Endothelial cell of umbilical vein (primary cell): ENCODE results near the gene KDM3A.

Experiments used
- POLR2AphosphoS5 ChIP-seq: IDR thresholded peaks from 2 replicates; pipeline ENCODE4 v1.6.1; 2012; ENCODE audit warnings: low read depth, mild to moderate bottlenecking, control low read depth, low read length, moderate library complexity; ENCODE audit not compliant: insufficient read depth
- TF ChIP-seq, protein P1 (sequence below), 2 donors: IDR thresholded peaks; 1 replicate in 1 of 2; 2 replicates in 1 of 2; pipeline ENCODE4 v1.5.1; 2011; ENCODE audit warnings: low read length in 2 of 2, mild to moderate bottlenecking in 2 of 2, moderate library complexity in 2 of 2, control low read depth in 1 of 2, inconsistent platforms in 1 of 2, low read depth in 1 of 2; ENCODE audit not compliant: insufficient read depth in 1 of 2; ENCODE audit errors: extremely low read depth in 1 of 2

GRCh38 chr2:86466306-86466705 lies 25.1 kb downstream of the KDM3A start:
- no peak for TF ChIP-seq POLR2AphosphoS5
- TF ChIP-seq, protein P1, sequence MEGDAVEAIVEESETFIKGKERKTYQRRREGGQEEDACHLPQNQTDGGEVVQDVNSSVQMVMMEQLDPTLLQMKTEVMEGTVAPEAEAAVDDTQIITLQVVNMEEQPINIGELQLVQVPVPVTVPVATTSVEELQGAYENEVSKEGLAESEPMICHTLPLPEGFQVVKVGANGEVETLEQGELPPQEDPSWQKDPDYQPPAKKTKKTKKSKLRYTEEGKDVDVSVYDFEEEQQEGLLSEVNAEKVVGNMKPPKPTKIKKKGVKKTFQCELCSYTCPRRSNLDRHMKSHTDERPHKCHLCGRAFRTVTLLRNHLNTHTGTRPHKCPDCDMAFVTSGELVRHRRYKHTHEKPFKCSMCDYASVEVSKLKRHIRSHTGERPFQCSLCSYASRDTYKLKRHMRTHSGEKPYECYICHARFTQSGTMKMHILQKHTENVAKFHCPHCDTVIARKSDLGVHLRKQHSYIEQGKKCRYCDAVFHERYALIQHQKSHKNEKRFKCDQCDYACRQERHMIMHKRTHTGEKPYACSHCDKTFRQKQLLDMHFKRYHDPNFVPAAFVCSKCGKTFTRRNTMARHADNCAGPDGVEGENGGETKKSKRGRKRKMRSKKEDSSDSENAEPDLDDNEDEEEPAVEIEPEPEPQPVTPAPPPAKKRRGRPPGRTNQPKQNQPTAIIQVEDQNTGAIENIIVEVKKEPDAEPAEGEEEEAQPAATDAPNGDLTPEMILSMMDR (IDR thresholded peaks at IDR 0.05; ENCODE audit: extremely low read depth in 1 of 2, insufficient read depth in 1 of 2, low read depth in 1 of 2, low read length in 2 of 2): no peak
